ENCODE data around the gene ARHGEF3. TPM values are rescaled to one million over a fixed set of nuclear protein-coding genes. Genes with fewer than 3 reads are reported as not detected.

ARHGEF3 gene
- total RNA-seq, 1 experiment from 2014 or later, result 10.2 TPM

GRCh38 chr3:56795829-56796185 is 5.9 kb downstream of the ARHGEF3 start:
- no peaks in the 10 kb centered on the region for H3K27me3 Mint-ChIP-seq (ENCODE audit: insufficient read depth, unreplicated experiment)
- H3K27ac Mint-ChIP-seq (ENCODE audit: unreplicated experiment), result no peak overlapping the region
- peaks cover 6% of the 10 kb centered on the region for H3K4me1 Mint-ChIP-seq (ENCODE audit: low read depth, unreplicated experiment)
- DNase-seq, result no peak
- H3K4me3 Mint-ChIP-seq (ENCODE audit: unreplicated experiment), result no peak overlapping the region
- ChIA-PET POLR2A (no interaction called here), CTCF (no interaction called here)
- Histone ChIP-seq H3K4me1 (peaks cover 9% of the 10 kb centered on the region), H3K27me3 (replicated peaks; ENCODE audit: control insufficient read depth, insufficient read depth, low read length) (no peaks in the 10 kb centered on the region), H3K9me3 (no peaks in the 10 kb centered on the region), H3K4me3 (ENCODE audit: low read depth, low read length) (no peak overlapping the region), H3K36me3 (ENCODE audit: control insufficient read depth, insufficient read depth, low read length) (no peaks in the 10 kb centered on the region)
- peaks cover 5% of the 10 kb centered on the region for H3K36me3 Mint-ChIP-seq (ENCODE audit: insufficient read depth, unreplicated experiment)
- intact Hi-C loops (cut with micrococcal nuclease; ENCODE audit: unreplicated experiment), result no loop called here
- no peak for TF ChIP-seq CTCF (IDR thresholded peaks at IDR 0.05; ENCODE audit: insufficient read depth in 1 of 2, low read depth in 1 of 2, low read length in 1 of 2, severe bottlenecking in 1 of 2, unreplicated experiment in 1 of 2)
- H3K9me3 Mint-ChIP-seq (ENCODE audit: unreplicated experiment), result peaks cover 9% of the 10 kb centered on the region
- BruUV-seq (replicated peaks), result no TSS peak

GRCh38 chr3:56795097-56795828 is 6.5 kb downstream of the ARHGEF3 start:
- H3K9me3 ChIP-seq, result no peaks in the 10 kb centered on the region
- Mint-ChIP-seq H3K9me3 (ENCODE audit: unreplicated experiment) (peaks cover 9% of the 10 kb centered on the region), H3K27ac (ENCODE audit: unreplicated experiment) (peak overlapping the region; percentile 57), H3K36me3 (ENCODE audit: insufficient read depth, unreplicated experiment) (peaks cover 5% of the 10 kb centered on the region), H3K27me3 (ENCODE audit: insufficient read depth, unreplicated experiment) (no peaks in the 10 kb centered on the region), H3K4me3 (ENCODE audit: unreplicated experiment) (no peak overlapping the region), H3K4me1 (ENCODE audit: low read depth, unreplicated experiment) (peaks cover 12% of the 10 kb centered on the region)
- H3K36me3 ChIP-seq (ENCODE audit: control insufficient read depth, insufficient read depth, low read length), result no peaks in the 10 kb centered on the region
- peaks cover 9% of the 10 kb centered on the region for H3K4me1 ChIP-seq
- intact Hi-C loops (cut with micrococcal nuclease; ENCODE audit: unreplicated experiment), result no loop called here
- TF ChIP-seq CTCF (IDR thresholded peaks at IDR 0.05; ENCODE audit: insufficient read depth in 1 of 2, low read depth in 1 of 2, low read length in 1 of 2, severe bottlenecking in 1 of 2, unreplicated experiment in 1 of 2), result no peak
- DNase-seq, result peak in 1 of 2 experiments; percentile 36
- CTCF ChIA-PET, result no interaction called here
- H3K4me3 ChIP-seq (ENCODE audit: low read depth, low read length), result no peak overlapping the region
- H3K27me3 ChIP-seq (replicated peaks; ENCODE audit: control insufficient read depth, insufficient read depth, low read length), result no peaks in the 10 kb centered on the region
- POLR2A ChIA-PET, result no interaction called here
- no TSS peak for BruUV-seq (replicated peaks)

GRCh38 chr3:56792193-56792592 is 9.6 kb downstream of the ARHGEF3 start:
- peaks cover 9% of the 10 kb centered on the region for H3K9me3 Mint-ChIP-seq (ENCODE audit: unreplicated experiment)
- H3K4me1 ChIP-seq, result no peaks in the 10 kb centered on the region; the same call in 1 of the 2 replicates

More at GRCh38 chr3:56792193-56792592, 9.6 kb downstream of the ARHGEF3 start:
- H3K36me3 ChIP-seq (ENCODE audit: control insufficient read depth, insufficient read depth, low read length), result no peaks in the 10 kb centered on the region
- Mint-ChIP-seq H3K4me1 (ENCODE audit: low read depth, unreplicated experiment) (peaks cover 15% of the 10 kb centered on the region), H3K36me3 (ENCODE audit: insufficient read depth, unreplicated experiment) (peaks cover 5% of the 10 kb centered on the region), H3K4me3 (ENCODE audit: unreplicated experiment) (no peak overlapping the region), H3K27me3 (ENCODE audit: insufficient read depth, unreplicated experiment) (no peaks in the 10 kb centered on the region), H3K27ac (ENCODE audit: unreplicated experiment) (no peak overlapping the region)
- POLR2A ChIA-PET, result no interaction called here
- no peak overlapping the region for H3K4me3 ChIP-seq (ENCODE audit: low read depth, low read length)
- H3K27me3 ChIP-seq (replicated peaks; ENCODE audit: control insufficient read depth, insufficient read depth, low read length), result no peaks in the 10 kb centered on the region
- no TSS peak for BruUV-seq (replicated peaks)
- no peaks in the 10 kb centered on the region for H3K9me3 ChIP-seq
- TF ChIP-seq CTCF (IDR thresholded peaks at IDR 0.05; ENCODE audit: insufficient read depth in 1 of 2, low read depth in 1 of 2, low read length in 1 of 2, severe bottlenecking in 1 of 2, unreplicated experiment in 1 of 2), result no peak
- intact Hi-C loops (cut with micrococcal nuclease; ENCODE audit: unreplicated experiment), result no loop called here
- CTCF ChIA-PET, result interaction anchor here (1.0 kb wide), 1 partner anchor 9 kb away, joined by 3 read pairs; the partner anchor contains the start of gene ARHGEF3
- no peak for DNase-seq
